Activated naive CD8-positive, alpha-beta T cell (primary cell): Measurements from ENCODE around the gene FSTL4.
"Not testable (repeated sequence)": the region's sequence is repeated elsewhere in the genome, so short reads cannot be mapped to it uniquely, and the experiment has no call there.

Experiments
- H3K27ac Mint-ChIP-seq: one replicate; pipeline ENCODE4 v1.8.0; 2021; ENCODE audit warnings: mixed read lengths
- H3K27me3 Mint-ChIP-seq: one replicate; pipeline ENCODE4 v1.8.0; 2021; ENCODE audit warnings: mixed read lengths
- H3K36me3 Mint-ChIP-seq: one replicate; pipeline ENCODE4 v1.8.0; 2021; ENCODE audit warnings: mixed read lengths
- H3K4me1 Mint-ChIP-seq: one replicate; pipeline ENCODE4 v1.8.0; 2021; ENCODE audit warnings: low read depth, mixed read lengths
- H3K4me3 Mint-ChIP-seq: one replicate; pipeline ENCODE4 v1.8.0; 2021; ENCODE audit warnings: mild to moderate bottlenecking, mixed read lengths
- H3K9me3 Mint-ChIP-seq: one replicate; pipeline ENCODE4 v1.8.0; 2021; ENCODE audit warnings: low read depth, mixed read lengths

FSTL4 gene

DNA sequence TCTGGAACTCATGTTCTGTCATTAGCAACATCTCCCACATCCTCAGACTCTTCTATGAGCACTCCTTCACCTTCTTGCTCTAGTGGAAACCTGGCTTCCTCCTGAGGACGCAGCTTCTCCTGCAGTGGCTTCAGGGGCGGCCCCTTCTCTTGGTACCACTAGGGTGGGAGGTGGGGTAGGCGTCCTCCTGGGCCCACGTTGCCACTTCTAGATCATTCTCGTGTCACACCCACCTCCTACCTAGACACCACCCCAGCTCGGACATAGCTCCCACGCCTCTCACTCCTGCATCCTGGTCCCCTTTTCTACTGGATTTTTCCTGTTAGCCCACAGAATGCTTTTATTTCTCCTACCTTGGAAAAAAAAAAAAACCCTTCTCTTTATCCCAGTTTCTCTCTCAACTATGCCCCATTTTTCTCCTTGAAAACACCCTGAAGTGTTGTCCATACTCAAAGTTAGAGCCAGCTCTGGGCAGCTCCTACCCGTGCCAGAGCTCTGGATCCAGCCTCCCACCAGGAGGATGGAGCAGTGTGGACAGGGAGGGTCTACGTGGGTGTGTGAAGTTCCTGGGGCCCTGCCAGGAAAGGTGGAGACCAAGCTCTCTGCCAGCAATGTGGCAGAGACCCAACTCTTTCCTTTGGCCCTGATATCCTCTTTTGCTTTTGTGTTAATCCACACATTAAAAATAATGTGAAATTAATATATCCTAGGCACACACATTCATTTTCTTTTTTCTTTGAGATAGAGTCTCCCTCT lies 381.3 kb downstream of the FSTL4 start:
- H3K27ac Mint-ChIP-seq: no peak overlapping the region
- H3K4me3 Mint-ChIP-seq: no peak overlapping the region
- no peaks in the 10 kb centered on the region for H3K27me3 Mint-ChIP-seq
- H3K36me3 Mint-ChIP-seq: no peaks in the 10 kb centered on the region
- H3K9me3 Mint-ChIP-seq: no peaks in the 10 kb centered on the region
- no peaks in the 10 kb centered on the region for H3K4me1 Mint-ChIP-seq

DNA sequence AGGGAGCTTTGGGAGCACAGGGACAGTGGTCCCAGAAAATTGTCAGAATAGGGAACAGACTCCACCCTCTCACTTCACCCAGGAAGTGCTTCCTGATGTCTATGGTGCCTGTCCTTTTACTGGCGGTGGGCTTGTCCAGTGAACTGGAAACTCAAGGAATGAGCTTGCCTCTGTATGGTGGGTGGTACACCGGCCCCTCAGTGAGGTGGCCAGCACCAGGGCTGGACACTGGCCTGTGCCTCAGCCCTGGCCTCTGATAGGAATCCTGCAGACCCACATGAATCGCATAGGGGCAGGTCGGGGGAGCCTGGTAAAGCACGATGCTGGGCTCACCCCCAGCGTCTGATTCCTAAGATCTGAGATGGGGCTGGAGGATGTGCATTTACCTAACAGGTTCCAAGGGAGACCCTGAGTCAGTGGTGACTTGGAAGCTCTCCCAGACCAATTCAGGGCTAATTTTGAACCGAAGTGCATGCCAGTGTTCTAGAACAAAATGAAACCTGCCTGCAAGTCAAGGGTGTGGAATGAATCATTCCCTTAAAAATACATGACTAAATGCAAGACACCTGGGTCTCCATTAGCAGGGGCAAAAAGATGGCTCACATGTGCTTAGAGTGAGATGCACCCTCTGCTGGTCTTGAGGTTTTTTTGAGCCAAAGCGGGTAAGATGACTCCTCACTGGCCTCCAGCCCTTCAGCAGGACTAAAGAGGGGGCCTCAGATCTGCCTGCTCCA lies 382.2 kb downstream of the FSTL4 start:
- no peaks in the 10 kb centered on the region for H3K27me3 Mint-ChIP-seq
- H3K9me3 Mint-ChIP-seq: no peaks in the 10 kb centered on the region

DNA sequence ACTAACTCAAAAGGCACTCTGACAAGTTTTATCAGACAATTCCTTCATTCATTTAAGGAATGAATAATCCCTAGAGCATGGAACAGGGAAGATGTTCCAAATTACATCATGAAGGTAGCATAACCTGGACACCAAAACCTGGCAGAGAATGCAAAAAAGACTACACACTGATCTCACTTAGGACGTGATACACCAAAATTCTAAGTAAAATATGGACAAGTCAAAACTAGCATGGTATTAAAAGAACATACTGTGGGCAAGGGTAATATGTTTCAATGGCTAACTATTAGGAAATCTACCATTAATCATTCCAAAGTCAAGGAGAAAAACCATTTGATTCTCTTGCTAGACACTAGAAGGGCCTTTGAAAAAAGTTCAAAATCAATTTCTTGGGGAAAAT lies 384.0 kb downstream of the FSTL4 start:
- Mint-ChIP-seq H3K4me3 (no peak overlapping the region), H3K4me1 (no peaks in the 10 kb centered on the region), H3K27ac (no peak overlapping the region), H3K36me3 (no peaks in the 10 kb centered on the region), H3K27me3 (no peaks in the 10 kb centered on the region), H3K9me3 (no peaks in the 10 kb centered on the region)

More for the DNA sequence above, 382.2 kb downstream of the FSTL4 start:
- no peak overlapping the region for H3K27ac Mint-ChIP-seq
- no peaks in the 10 kb centered on the region for H3K4me1 Mint-ChIP-seq
- H3K4me3 Mint-ChIP-seq: no peak overlapping the region
- no peaks in the 10 kb centered on the region for H3K36me3 Mint-ChIP-seq

DNA sequence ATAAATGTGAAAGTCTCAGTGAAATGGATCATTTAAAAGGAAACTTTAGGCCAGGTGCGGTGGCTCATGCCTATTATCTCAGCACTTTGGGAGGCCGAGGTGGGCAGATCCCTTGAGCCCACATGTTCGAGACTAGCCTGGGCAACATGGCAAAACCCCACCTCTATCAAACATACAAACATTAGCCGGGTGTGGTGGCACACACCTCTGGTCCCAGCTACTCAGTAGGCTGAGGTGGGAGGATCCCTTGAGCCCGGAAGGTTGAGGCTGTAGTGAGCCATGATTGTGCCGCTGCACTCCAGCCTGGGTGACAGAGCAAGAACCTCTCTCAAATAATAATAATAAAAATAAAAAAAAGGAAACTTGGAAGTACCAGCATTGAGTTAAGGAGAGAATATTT lies 384.4 kb downstream of the FSTL4 start:
- H3K36me3 Mint-ChIP-seq: peaks cover 2% of the 10 kb centered on the region
- no peaks in the 10 kb centered on the region for H3K9me3 Mint-ChIP-seq
- no peaks in the 10 kb centered on the region for H3K27me3 Mint-ChIP-seq
- no peak overlapping the region for H3K4me3 Mint-ChIP-seq
- H3K4me1 Mint-ChIP-seq: no peaks in the 10 kb centered on the region
- H3K27ac Mint-ChIP-seq: no peak overlapping the region

DNA sequence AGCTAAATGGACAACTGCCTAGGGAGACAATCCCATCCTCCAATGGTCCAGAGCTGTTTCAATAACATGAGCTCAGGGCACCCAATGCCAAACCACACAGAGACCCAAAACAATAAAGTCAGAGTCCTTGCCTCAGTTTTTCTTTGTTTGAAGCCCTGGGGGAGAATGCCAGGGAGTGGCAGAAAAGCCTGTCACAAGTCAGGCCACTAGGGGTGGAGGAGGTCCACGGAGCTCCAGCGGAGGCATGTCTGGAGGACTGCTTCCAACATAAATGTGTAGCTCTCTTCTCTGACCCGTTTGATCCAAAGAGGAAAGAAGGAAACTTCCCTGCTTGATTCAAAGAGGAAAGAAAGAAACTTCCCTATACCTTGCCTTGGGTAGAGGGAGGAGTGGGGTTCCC lies 385.3 kb downstream of the FSTL4 start:
- no peak overlapping the region for H3K4me3 Mint-ChIP-seq
- H3K36me3 Mint-ChIP-seq: peaks cover 2% of the 10 kb centered on the region
- H3K9me3 Mint-ChIP-seq: no peaks in the 10 kb centered on the region
- no peaks in the 10 kb centered on the region for H3K4me1 Mint-ChIP-seq
- H3K27me3 Mint-ChIP-seq: no peaks in the 10 kb centered on the region
- no peak overlapping the region for H3K27ac Mint-ChIP-seq

DNA sequence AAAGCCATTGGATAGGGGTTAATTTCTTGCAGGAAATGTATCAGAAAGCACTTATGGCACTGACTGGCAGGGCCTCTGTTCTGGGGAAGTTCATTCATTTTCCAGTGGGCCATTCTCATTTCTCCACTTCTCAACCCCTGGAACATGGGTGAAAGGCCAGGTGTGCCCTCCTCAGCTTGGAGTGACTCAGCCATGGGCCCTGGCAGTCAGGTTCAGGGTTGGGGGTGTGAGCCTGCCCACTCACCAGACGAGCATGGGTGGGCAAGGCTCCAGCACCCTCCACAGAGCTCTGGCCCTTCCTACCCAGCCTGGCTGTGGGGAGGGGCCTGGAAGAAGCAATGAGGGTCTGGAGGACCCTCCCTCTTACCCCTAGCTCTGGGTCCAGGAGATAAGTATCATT lies 386.2 kb downstream of the FSTL4 start:
- Mint-ChIP-seq H3K4me1 (no peaks in the 10 kb centered on the region), H3K27me3 (no peaks in the 10 kb centered on the region), H3K9me3 (no peaks in the 10 kb centered on the region), H3K4me3 (no peak overlapping the region), H3K27ac (no peak overlapping the region), H3K36me3 (peaks cover 2% of the 10 kb centered on the region)

DNA sequence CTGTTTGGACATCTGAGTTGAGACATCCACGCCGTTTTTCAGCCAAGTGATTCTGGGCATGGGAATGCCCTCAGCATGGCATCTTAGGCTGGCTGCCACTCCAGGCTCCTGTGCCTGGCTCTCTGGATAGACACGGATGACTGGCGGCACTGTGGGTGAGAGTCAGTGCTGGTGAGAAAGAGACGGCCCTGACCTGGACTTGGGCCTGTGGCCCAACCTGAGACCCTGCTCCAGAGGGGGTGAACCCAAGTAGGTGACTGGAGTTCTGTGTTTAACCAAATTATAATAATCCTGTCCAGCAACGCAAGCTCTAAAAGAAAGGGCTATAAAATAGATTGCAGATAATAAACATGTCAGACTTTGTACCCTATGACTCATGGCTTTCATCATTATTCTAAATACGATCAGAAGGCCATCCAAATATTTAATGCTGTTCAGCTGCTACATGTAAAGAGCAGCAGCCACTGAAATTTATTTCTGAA lies 386.6 kb downstream of the FSTL4 start:
- no peaks in the 10 kb centered on the region for H3K27me3 Mint-ChIP-seq
- no peaks in the 10 kb centered on the region for H3K4me1 Mint-ChIP-seq
- peaks cover 2% of the 10 kb centered on the region for H3K36me3 Mint-ChIP-seq
- no peaks in the 10 kb centered on the region for H3K9me3 Mint-ChIP-seq
- H3K4me3 Mint-ChIP-seq: no peak overlapping the region
- no peak overlapping the region for H3K27ac Mint-ChIP-seq

DNA sequence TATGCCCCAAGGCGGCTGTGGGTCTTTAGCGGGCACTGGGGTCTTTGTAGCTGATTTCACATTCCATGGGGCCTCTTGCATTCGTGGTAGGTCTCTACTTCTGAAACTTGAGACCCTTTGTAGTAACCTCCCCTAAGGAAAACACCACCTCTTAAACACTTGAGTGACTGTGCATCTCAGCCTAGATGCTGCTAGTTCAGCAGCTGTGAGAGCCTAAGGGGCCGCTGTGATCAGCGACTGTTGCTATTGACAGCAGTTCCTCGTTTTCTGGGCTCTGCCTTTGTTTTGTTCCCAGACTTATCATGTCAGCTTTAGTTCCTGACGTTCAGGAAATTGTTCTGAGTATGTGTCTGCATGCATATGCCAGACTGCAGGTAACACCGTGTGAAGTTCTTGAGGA lies 389.4 kb downstream of the FSTL4 start:
- H3K27me3 Mint-ChIP-seq: no peaks in the 10 kb centered on the region
- H3K27ac Mint-ChIP-seq: no peak overlapping the region
- peaks cover 2% of the 10 kb centered on the region for H3K36me3 Mint-ChIP-seq
- no peak overlapping the region for H3K4me3 Mint-ChIP-seq
- H3K9me3 Mint-ChIP-seq: no peaks in the 10 kb centered on the region
- H3K4me1 Mint-ChIP-seq: no peaks in the 10 kb centered on the region

DNA sequence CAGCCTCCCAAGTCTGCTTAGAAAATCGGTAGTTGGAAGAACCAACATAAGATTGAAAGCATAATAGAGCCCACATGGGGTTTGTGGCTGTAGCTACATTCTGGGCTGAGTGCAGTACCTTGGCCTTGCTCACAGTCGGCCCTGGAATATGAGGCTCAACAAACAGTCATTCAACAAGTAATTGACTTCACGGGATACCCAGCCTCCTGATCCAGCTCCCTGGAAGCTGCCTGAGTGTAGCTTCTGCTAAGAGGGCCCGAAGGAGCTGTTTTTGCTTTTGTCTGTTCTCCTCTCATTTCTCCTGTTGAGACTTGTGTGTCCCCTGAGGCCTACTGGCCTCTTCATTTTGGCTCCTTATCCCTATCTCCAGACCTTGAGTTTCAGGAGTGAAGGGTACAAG lies 389.8 kb downstream of the FSTL4 start:
- Mint-ChIP-seq H3K27ac (no peak overlapping the region), H3K9me3 (no peaks in the 10 kb centered on the region), H3K27me3 (no peaks in the 10 kb centered on the region), H3K4me1 (no peaks in the 10 kb centered on the region), H3K4me3 (no peak overlapping the region), H3K36me3 (peaks cover 2% of the 10 kb centered on the region)

DNA sequence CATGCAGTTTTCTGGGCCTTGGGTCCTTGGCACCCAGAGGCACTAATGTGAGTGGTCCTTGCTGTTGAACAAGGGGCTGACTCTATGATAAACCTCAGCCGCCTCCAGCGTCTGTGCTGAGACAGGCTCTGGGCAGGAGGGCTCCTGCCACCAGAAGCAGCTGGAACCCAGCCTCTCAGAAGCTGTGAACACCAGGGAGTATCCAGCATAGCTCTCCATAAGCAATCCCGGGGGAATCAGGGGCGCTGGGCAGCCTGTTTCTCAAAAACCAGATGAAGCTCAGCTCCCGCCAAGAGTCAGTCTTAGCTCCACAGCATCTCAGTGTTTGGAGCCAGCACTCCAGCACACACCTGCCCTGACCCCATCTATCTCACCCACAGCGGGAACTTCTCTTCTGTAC lies 390.3 kb downstream of the FSTL4 start:
- Mint-ChIP-seq H3K36me3 (peaks cover 2% of the 10 kb centered on the region), H3K9me3 (no peaks in the 10 kb centered on the region), H3K27ac (no peak overlapping the region), H3K4me1 (no peaks in the 10 kb centered on the region), H3K27me3 (no peaks in the 10 kb centered on the region), H3K4me3 (no peak overlapping the region)

DNA sequence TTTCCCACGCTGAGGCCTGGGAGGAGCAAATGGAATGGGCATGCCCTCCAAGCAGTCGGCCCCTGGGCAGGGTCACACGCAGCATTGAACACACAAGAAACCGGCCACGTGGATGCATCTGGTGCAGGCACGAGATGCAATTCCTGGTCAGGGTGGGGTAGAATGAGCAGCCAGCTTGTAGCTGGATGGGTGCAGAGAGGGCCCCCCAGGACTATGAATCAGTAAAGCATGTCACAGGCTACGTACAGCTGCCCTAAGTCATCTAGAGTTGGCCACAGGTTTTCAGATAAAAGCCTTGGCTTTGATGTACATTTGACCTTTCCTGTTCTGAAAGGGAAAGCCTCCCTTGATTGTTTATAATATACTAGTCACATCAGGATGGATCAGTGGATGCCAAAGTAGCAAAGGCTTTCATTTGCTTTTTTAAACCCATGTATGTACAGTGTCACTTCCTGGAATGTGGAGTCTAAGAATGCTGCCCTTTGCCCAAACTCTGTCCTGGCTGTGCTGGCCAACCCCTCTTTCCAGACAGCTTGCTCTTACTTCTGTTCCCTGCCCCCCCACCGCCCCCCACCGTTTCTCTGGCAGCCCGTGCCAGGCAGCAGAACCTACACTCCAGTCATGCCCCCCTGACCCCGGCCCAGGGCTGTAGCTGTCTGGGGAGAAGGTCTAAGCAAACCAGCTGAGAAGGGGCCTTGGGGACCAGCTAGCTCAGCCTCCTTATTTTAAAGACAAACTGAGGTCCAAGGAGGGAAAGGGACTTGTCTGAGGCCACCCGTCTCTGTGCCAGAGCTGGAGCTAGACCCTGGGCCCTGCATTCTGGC lies 391.3 kb downstream of the FSTL4 start:
- no peaks in the 10 kb centered on the region for H3K9me3 Mint-ChIP-seq
- no peak overlapping the region for H3K4me3 Mint-ChIP-seq
- no peak overlapping the region for H3K27ac Mint-ChIP-seq
- peaks cover 2% of the 10 kb centered on the region for H3K36me3 Mint-ChIP-seq
- H3K4me1 Mint-ChIP-seq: no peaks in the 10 kb centered on the region
- no peaks in the 10 kb centered on the region for H3K27me3 Mint-ChIP-seq

DNA sequence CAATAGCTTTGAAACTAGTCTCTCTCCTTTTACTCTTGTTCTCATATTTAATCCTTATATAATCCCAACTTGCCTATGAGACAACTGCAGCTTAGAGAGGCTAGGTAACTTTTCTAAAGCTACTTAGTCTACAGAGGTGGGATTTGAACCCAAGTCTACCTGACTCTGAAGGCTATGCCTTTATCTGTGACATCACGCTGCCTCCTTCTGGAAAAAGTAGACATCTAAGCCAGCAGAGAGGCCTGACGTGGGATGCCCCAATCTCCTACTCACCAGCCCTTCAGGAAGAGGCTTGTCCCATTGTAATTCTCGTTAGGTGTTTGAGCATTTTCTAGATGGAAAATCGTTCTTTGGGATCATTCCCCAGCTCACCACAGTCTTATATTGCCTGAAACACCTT lies 393.0 kb downstream of the FSTL4 start:
- Mint-ChIP-seq H3K27me3 (no peaks in the 10 kb centered on the region), H3K27ac (no peak overlapping the region), H3K4me1 (no peaks in the 10 kb centered on the region), H3K9me3 (no peaks in the 10 kb centered on the region), H3K36me3 (peaks cover 2% of the 10 kb centered on the region), H3K4me3 (no peak overlapping the region)

DNA sequence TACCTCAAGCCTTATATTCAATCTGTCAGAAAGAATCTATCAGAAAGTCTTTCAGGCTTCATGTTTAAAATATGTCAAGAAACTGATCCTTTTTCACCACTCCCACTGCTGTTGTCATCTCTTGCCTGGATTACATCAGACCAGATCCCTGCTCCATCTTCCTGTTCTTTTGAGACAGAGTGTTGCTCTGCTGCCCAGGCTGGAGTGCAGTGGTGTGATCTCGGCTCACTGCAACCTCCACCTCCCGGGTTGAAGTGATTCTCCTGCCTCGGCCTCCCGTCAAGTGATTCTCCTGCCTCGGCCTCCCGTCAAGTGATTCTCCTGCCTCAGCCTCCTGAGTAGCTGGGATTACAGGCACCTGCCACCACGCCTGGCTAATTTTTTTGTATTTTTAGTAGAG lies 396.2 kb downstream of the FSTL4 start:
- not testable (repeated sequence) for H3K27me3 Mint-ChIP-seq, H3K36me3 Mint-ChIP-seq, H3K4me1 Mint-ChIP-seq, H3K27ac Mint-ChIP-seq, H3K4me3 Mint-ChIP-seq, H3K9me3 Mint-ChIP-seq

DNA sequence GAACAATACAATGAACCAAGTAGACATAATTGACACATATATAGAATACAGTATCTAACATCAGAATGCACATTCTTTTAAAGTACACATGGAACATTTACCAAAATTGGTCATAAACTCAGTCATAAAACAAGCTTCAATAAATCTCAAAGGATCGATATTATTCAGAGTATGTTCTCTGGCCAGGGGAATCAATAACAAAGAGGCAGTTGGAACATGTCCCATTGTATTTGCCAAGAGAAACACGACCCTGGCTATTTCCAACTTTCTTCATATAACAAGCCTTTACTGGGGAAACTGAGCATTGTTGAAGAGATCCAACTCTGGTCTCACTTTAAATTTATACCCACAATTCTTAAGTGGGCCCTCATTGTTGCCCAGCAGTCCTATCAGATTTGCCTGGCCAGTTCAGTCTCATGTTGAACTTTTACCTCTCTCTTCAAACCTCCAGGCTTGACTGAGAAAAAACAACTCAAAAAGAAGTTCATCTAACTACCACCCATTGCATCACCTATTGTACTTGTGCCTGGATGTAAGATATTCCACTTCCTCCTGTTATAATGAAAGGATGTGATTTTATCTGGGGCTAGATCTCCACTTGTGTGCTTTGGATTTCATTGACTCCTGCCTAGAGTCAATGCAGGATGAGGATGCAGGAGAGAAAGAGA lies 398.1 kb downstream of the FSTL4 start:
- H3K9me3 Mint-ChIP-seq: no peaks in the 10 kb centered on the region

DNA sequence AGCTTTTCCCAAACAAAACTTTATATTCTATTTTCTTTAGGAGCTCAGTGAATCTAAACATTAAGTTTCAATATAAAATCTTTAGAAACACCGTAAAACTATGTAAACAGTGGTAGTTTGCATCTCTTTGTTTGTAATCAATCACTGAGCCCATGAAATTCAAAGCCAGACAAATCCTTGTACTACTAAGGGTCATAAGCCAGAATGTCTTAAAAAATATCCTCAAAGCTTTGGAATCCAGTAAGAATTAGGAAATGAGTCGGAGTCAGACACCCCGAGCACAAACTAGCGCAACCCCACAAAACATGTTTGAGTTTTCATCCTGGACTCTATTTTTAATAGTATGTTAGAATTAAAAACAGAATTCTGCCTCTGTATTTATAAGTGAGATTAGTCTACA lies 406.7 kb downstream of the FSTL4 start:
- Mint-ChIP-seq H3K4me1 (peaks cover 1% of the 10 kb centered on the region), H3K4me3 (no peak overlapping the region), H3K27ac (no peak overlapping the region), H3K27me3 (no peaks in the 10 kb centered on the region), H3K36me3 (no peaks in the 10 kb centered on the region), H3K9me3 (no peaks in the 10 kb centered on the region)

More for the DNA sequence above, 398.1 kb downstream of the FSTL4 start:
- H3K4me1 Mint-ChIP-seq: no peaks in the 10 kb centered on the region
- no peaks in the 10 kb centered on the region for H3K36me3 Mint-ChIP-seq
- H3K27ac Mint-ChIP-seq: no peak overlapping the region
- no peak overlapping the region for H3K4me3 Mint-ChIP-seq
- no peaks in the 10 kb centered on the region for H3K27me3 Mint-ChIP-seq
